NCI-H146 treated with DMSO at 0.1 percent for 48 hours (cell line): ENCODE results near the gene FHDC1.

Experiments
- DNase-seq: peaks from one replicate; lab custom pipeline; 2025; ENCODE audit not compliant: unreplicated experiment; lab: John Stamatoyannopoulos, UW

FHDC1 gene

GRCh38 chr4:153001626-153002025 is 65.5 kb downstream of the FHDC1 start:
- no peak for DNase-seq

- no peak for DNase-seq
Measured at GRCh38 chr4:153002110-153002509, 66.0 kb downstream of the FHDC1 start.

DNA sequence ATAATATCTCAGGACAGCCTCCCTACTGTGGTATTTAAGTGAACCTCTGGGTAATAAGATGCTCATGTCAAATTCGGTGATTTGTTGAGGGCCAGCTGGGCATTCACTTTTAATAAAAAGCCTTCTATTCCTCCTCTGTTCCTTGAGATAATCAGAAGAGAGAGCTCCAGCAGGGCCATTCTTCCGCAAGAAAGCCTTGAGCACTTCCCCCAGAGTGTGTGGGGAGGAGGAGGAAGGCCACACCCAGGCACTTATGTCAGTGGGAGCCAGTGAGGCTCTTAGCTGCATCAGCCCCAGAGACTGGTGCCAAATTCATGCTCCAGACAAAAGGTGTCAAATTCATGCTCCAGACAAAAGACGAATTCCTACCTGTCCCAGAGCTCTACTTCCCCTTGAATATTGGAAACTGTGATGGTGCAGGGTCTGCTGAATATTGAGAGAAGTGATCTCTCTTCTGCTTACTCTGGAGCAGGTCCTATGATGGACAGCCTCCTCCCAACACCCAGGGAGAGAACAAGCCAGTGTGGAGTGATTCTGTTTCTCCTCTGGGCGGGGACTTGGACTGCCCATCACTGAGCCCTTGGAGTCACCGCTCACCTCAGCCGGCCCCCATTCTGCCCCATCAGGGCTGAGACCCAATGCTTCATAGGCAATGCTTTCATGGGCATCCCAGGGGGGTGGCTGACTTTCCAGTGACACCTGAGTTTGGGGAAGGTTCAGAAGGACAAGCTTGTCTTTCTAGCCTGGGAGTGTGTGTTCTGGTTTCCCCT is 68.1 kb downstream of the FHDC1 start:
- DNase-seq: no peak

DNA sequence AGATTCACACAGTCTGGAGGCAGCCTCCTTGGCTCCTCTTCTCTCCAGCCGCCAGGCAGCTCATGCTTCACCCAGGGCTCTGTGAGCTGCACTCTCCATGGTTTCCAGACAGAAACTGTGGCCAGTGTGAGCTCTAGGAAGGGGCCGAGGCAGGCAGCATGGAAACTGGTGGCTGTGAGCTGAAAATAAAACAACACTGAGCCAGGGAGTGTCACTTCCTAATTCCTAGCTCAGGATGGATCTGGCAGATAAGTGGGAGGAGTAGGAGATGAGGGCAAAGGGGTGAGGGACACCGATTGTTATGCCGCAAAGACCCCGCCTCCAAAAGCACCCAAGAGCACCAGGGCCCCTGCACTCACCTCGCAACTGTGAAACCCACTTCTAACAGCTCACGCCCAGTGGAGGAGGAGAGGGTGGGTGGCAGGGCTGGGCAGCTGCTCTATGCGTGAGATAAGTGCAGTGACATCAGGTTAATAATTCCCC is 69.8 kb downstream of the FHDC1 start:
- no peak for DNase-seq

GRCh38 chr4:153008578-153009199 is 72.6 kb downstream of the FHDC1 start:
- no peak for DNase-seq

DNA sequence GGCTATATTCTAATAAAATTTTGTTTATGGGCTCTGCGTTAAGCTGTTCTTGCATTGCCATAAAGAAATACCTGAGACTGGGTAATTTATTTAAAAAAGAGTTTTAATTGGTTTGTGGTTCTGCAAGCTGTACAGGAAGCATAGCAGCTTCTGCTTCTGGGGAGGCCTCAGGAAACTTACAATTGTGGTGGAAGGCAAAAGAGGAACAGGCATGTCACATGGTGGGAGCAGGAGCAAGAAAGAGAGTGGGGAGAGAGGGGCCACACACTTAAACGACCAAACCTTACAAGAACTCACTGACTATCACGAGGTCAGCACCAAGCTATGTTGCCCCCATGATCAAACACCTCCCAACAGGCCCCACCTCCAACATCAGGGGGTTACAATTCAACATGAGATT is 74.0 kb downstream of the FHDC1 start:
- DNase-seq: no peak

DNA sequence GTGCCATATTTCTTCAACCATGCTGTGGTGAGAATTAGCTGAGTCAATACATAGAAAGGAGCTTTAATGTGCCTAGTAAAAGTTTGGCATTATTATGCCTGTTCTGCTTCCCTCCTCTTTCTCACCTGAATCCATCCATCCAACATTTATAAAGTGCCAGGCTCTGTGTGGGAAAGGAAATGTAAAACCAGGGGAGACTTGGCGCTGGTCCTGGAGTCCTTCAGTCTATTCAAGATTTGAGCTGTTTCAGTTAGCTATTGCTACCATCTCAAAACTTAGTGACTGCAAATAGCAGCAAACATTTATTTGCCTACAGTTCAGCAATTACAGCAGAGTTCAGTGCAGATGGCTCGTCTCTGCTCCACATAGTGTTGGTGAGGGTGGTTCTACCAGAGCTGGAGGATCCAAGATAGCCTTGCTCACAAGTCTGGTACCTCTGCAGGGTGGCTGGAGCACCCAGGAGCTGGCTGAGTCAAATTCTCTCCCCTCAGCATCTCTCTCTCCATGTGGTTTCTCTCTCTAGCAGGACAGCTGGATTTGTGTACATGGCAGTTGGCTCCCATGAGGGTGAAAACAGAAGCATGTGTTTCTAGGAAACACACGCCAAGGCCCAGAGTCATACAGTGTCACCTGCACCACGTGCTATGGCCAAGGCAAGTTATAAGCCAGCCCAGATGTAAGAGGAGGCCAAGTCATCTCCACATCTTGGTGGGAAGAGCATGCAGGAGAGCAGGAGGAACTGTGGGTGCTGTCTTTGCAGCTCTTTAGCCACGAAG is 77.3 kb downstream of the FHDC1 start:
- no peak for DNase-seq

DNA sequence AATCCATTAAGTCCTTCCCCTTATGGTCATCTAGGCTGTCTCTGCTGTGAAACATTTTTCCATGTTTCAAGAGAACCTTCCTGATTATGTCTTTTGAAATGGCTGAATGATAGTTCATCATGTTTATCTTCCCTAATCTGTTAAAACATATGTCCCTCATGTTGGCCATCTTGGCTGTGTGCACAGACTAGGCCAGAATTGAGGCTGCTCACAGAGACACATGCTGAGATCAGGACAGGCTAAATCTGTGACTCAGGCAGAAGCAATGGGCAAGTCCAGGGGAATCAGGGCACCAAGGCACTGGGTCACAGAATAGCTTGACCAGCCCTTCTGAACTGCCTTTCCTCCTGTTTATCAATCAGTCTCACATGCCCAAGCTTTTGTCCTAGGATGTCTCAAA is 78.3 kb downstream of the FHDC1 start:
- DNase-seq: no peak

- DNase-seq: no peak
Measured at GRCh38 chr4:153016592-153016991, 80.5 kb downstream of the FHDC1 start.

GRCh38 chr4:153018031-153018430 is 81.9 kb downstream of the FHDC1 start:
- no peak for DNase-seq

DNA sequence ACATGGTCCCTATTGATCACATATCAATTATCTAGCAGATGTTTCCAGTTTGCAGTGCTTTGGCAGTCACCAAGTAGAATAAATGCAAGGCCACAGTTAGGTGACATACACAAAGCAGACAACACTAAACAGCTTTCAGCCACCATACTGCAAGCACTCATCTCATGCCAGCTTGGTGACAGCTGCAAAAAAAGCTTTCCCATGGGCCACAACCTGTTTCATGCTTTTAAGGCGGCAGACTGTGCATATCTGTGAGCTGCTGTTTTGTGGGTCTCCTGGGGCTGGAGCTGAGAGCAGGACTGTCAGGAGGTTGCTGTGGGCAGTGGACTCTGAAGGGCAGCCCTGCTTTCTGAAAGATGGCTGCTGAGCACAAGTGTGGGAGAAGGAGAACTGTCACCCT is 82.6 kb downstream of the FHDC1 start:
- no peak for DNase-seq

DNA sequence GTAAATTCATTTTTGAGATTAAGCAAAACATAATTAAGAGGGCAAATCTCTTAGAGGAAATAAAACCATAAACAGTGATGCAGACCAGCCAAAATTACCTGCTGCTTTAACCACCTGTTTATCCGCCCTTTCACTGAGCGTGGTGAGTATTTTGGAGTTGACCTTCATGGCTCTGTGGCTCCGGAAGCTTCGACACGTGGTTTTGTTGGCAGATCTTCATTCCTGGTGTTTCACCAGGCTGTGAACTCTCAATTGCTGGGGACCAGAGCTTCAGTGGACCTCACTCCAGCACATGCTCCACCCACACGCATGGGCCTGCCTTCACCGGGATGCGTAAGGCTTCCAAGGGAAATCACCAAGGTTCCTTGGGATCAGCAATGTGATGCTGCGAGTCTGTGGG is 83.8 kb downstream of the FHDC1 start:
- DNase-seq: no peak

- DNase-seq: no peak
Measured at GRCh38 chr4:153020457-153020856, 84.3 kb downstream of the FHDC1 start.

- DNase-seq: no peak
Measured at GRCh38 chr4:153021276-153021675, 85.2 kb downstream of the FHDC1 start.

DNA sequence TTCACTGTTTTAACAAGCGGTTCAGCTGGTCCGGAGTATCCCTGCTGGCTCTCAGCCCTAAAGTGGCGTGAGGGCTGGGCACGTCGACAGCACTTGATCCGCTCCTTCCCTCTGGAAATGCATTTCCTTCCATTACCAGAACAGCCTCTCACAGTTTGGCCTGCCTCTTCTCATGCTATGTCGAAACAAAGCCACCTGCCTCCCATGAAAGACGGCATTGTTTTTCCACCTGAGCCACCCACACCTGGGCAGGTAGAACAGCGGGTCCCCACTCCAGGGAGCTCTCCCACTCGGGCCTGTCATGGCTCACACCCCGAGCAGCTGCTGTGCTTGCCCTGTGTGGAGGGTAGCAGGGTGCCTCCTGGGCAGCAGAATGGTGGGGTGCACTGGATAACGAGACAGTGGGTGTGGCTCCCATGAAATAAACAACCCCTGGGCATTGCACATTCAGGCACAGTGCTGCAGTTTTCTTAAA is 86.2 kb downstream of the FHDC1 start:
- DNase-seq: peak; percentile 14

- DNase-seq: no peak
Measured at GRCh38 chr4:153023139-153023538, 87.0 kb downstream of the FHDC1 start.

DNA sequence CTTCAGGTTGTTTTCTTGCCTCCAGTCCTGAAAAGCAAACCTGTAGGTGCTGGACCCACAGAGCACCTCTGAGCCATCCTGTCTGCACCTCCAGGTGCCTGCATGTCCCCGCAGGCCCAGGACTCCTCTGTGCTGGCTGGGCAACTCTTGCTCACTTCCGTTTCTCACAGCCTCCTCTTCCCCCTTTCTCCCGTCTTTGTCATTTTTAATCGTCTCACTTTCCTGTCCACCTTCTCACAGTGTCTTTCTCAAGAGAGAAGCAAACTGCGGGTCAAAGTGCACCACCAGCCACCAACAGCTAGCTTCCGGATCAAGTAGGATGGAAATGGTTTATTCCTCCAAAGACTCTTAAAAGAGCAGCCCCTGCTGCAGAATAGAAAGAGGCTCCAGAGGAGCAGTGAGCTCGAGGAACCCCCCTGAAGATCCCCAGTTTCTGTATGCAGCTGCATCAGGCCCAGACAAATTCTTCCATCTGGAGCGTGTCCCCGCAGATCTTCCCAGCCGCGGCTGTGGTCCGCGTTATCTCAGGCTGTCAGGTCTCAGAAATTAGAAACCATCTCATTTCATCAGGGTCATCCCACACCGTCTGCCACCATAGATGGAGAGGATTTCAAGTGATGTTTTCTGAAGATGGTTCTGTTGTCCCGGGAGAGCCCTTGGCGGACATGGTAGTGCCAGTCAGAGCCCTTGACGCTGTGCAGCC is 87.7 kb downstream of the FHDC1 start:
- DNase-seq: no peak

DNA sequence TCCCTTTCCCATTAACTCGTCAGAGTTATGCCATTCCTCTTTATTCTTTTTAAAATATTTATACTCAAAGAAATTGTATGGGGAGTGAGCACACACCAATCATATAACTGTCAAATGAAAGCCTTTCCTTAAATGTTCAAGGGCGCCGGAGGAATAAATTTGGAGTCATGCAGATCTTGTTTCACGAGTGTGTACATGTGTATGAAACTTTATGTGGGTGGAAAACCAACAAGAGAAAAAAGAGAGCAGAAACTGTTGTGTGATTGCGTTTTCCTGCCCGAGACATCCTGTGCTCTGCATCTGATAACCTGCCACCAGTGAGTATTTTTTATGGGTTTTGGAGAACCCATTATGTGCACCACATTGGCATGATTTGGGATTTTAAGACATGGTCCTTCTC is 88.3 kb downstream of the FHDC1 start:
- DNase-seq: no peak

DNA sequence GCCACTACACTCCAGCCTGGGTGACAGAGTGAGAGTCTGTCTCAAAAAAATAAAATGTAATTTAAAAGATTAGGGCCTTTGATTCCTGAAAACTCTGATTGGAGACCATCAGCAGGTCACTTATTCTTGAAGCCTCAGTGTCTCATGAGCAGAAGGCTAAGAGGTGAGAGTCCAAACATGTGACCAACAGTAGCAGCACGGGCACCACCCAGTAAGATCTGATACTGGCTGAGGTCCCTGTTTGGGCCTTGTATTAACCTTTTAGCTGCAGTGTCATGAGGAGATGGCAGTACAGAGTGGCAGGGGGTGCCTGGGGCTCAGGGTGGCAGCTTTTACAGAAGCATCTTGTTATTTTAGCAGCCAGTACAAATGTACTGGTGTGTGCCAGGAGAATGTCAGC is 89.3 kb downstream of the FHDC1 start:
- DNase-seq: no peak

DNA sequence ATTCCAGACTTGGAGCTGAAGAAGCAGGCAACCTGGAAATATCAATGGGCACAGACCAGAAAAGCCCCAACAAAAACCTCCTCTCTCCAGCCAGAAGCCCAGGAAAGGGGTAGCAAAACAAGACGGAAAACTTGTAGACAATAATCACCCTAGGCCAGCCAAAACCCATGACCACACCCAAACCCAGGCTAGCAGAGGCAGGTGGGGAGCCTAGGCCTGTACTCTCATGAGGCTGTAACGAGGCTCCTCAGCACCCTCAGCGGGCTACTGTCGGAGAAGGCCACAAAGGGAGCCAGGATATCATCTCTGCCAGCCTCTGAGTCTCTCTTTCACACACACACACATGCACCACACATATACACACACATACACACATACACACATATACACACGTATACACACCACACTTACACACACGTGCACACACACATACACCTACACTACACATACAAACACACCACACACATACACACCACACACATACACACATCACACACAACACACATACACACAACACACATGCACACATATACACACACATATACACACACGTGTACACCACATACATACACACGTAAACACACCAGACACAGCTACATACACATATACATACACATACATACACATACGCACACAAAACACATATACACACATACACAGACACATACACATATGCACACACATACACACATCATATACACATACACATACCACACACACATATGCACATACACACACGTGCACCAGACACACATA is 90.6 kb downstream of the FHDC1 start:
- no peak for DNase-seq
